H1 (cell line): Measurements from ENCODE around the gene PTBP3. TPM values are rescaled to one million over a fixed set of nuclear protein-coding genes. Genes with fewer than 3 reads are reported as not detected.

Experiments used
- FOSL1 ChIP-seq: IDR thresholded peaks from 2 replicates; pipeline ENCODE4 v1.6.1; 2011; ENCODE audit warnings: mild to moderate bottlenecking, low read depth, low read length, moderate library complexity; ENCODE audit not compliant: insufficient read depth
- polyA plus RNA-seq, 7 experiments: library from polyadenylated mRNA; depleted of rRNA in 3 of 7; stranded (reverse) in 5 of 7; unstranded in 2 of 7; fragments of >200 nt in 5 of 7; fragments of 200-250 nt in 2 of 7; gene quantifications; 1 replicate in 5 of 7; 2 replicates in 1 of 7; 4 replicates in 1 of 7; pipeline versions ENCODE4 v1.2.1 to v1.2.3, GENCODE V29; 2011 to 2013; ENCODE audit warnings: missing spikeins in 2 of 7, mixed read lengths in 2 of 7
- total RNA-seq: library from RNA; stranded (reverse); fragmentation: NEBNext Ultra II Directional; extraction: Animal tissue kit (Norgen Biotek cat#: 25700); gene quantifications from 2 replicates; pipeline ENCODE4 v1.2.1, GENCODE V29; 2021

PTBP3 gene
- total and polyA plus RNA-seq, 2 of the 8 experiments (the other 6 are each of a cell fraction or from before 2014, with no cell fraction given), result 51.0 to 124 TPM

DNA sequence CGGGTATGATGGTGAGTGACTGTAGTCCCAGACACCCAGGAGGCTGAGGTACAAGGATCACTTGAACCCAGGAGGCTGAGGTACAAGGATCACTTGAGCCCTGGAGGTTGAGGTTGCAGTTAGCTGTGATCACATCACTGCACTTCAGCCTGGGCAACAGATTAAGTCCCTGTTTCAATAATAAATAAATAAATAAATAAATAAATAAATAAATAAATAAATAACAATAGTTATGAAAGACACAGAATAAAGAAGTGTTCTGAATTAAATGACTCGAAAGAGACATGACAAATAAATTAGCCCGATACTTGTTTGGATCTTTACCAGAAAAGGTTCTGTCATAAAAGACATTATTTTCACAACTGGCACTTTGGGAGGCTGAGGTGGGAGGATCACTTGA lies 86.3 kb downstream of the PTBP3 start (continued):
- no peak for TF ChIP-seq FOSL1
